Activated naive CD4-positive, alpha-beta T cell treated with anti-CD3 and anti-CD28 coated beads for 36 hours (primary cell): ENCODE results near the gene SDR42E1. TPM values are rescaled to one million over a fixed set of nuclear protein-coding genes. Genes with fewer than 3 reads are reported as not detected.

Source experiments
- CTCF ChIA-PET: fragments of 350-600 bp; sonication (Branson Sonifier 250); formaldehyde crosslinking; loops from one replicate; lab custom pipeline; 2021; ENCODE audit warnings: antibody characterized with exemption; lab: Charles Lee
- DNase-seq: peaks from one replicate; pipeline ENCODE4 v3.0.0-alpha.2; 2020
- H3K27ac Mint-ChIP-seq: one replicate; pipeline ENCODE4 v1.8.0; 2021; ENCODE audit warnings: mild to moderate bottlenecking, mixed read lengths
- H3K27me3 Mint-ChIP-seq: one replicate; pipeline ENCODE4 v1.8.0; 2021; ENCODE audit warnings: low read depth, mixed read lengths
- H3K36me3 Mint-ChIP-seq: one replicate; pipeline ENCODE4 v1.8.0; 2021; ENCODE audit warnings: low read depth, mixed read lengths
- H3K4me1 Mint-ChIP-seq: one replicate; pipeline ENCODE4 v1.8.0; 2021; ENCODE audit warnings: low read depth, mixed read lengths
- H3K4me3 Mint-ChIP-seq: one replicate; pipeline ENCODE4 v1.8.0; 2021; ENCODE audit warnings: mild to moderate bottlenecking, moderate library complexity, mixed read lengths
- H3K9me3 Mint-ChIP-seq: one replicate; pipeline ENCODE4 v1.8.0; 2021; ENCODE audit warnings: mixed read lengths
- intact Hi-C: fragments of 100-400 bp; cut with micrococcal nuclease; formaldehyde crosslinking; loops from one replicate; pipeline ENCODE4 v1.15.1; 2023
- total RNA-seq, 2 experiments: library from RNA; stranded (reverse); gene quantifications; one replicate each; pipeline ENCODE4 v1.2.3, GENCODE V29; 2021

Gene SDR42E1
- total RNA-seq, 2 experiments from 2014 or later = 4.2 to 6.5 TPM

GRCh38 chr16:82047374-82047773 lies 36.1 kb upstream of the SDR42E1 start:
- intact Hi-C loops = no loop called here
- Mint-ChIP-seq H3K4me3 (no peak overlapping the region), H3K27ac (no peak overlapping the region), H3K27me3 (peaks cover 8% of the 10 kb centered on the region), H3K36me3 (no peaks in the 10 kb centered on the region), H3K4me1 (no peaks in the 10 kb centered on the region), H3K9me3 (no peaks in the 10 kb centered on the region)
- DNase-seq = no peak
- CTCF ChIA-PET = no interaction called here

- no peak overlapping the region for H3K27ac Mint-ChIP-seq
Observed at GRCh38 chr16:82046941-82047340, 35.7 kb upstream of the SDR42E1 start.

GRCh38 chr16:82046541-82046940 lies 35.3 kb upstream of the SDR42E1 start:
- Mint-ChIP-seq H3K4me3 (no peak overlapping the region), H3K4me1 (no peaks in the 10 kb centered on the region), H3K27ac (no peak overlapping the region), H3K9me3 (no peaks in the 10 kb centered on the region), H3K36me3 (no peaks in the 10 kb centered on the region), H3K27me3 (peaks cover 8% of the 10 kb centered on the region)
- DNase-seq = no peak
- CTCF ChIA-PET = interaction anchor here (0.7 kb wide), 1 partner anchor 40 kb away, joined by 5 read pairs; no protein-coding TSS in a partner anchor
- intact Hi-C loops = no loop called here

More at GRCh38 chr16:82046941-82047340, 35.7 kb upstream of the SDR42E1 start:
- no peak overlapping the region for H3K4me3 Mint-ChIP-seq
- intact Hi-C loops = no loop called here
- H3K9me3 Mint-ChIP-seq = no peaks in the 10 kb centered on the region
- H3K4me1 Mint-ChIP-seq = no peaks in the 10 kb centered on the region
- no peak for DNase-seq
- no peaks in the 10 kb centered on the region for H3K36me3 Mint-ChIP-seq
- CTCF ChIA-PET = interaction anchor here (0.7 kb wide), 1 partner anchor 40 kb away, joined by 5 read pairs; no protein-coding TSS in a partner anchor
- peaks cover 8% of the 10 kb centered on the region for H3K27me3 Mint-ChIP-seq

GRCh38 chr16:82045465-82045864 lies 34.2 kb upstream of the SDR42E1 start:
- peaks cover 8% of the 10 kb centered on the region for H3K27me3 Mint-ChIP-seq
- H3K36me3 Mint-ChIP-seq = no peaks in the 10 kb centered on the region
- H3K4me3 Mint-ChIP-seq = no peak overlapping the region
- CTCF ChIA-PET = interaction anchor here (0.5 kb wide), 1 partner anchor 8 kb away, joined by 3 read pairs; no protein-coding TSS in a partner anchor
- intact Hi-C loops = no loop called here
- H3K27ac Mint-ChIP-seq = no peak overlapping the region
- no peaks in the 10 kb centered on the region for H3K4me1 Mint-ChIP-seq
- H3K9me3 Mint-ChIP-seq = no peaks in the 10 kb centered on the region
- DNase-seq = no peak

GRCh38 chr16:82044585-82044911 lies 33.3 kb upstream of the SDR42E1 start:
- Mint-ChIP-seq H3K4me1 (no peaks in the 10 kb centered on the region), H3K27me3 (peaks cover 4% of the 10 kb centered on the region), H3K36me3 (no peaks in the 10 kb centered on the region)

GRCh38 chr16:82043680-82044584 lies 32.7 kb upstream of the SDR42E1 start:
- intact Hi-C loops = no loop called here
- Mint-ChIP-seq H3K4me3 (no peak overlapping the region), H3K27ac (no peak overlapping the region), H3K36me3 (no peaks in the 10 kb centered on the region), H3K9me3 (no peaks in the 10 kb centered on the region), H3K4me1 (no peaks in the 10 kb centered on the region), H3K27me3 (peaks cover 4% of the 10 kb centered on the region)
- CTCF ChIA-PET = no interaction called here
- DNase-seq = no peak

More at GRCh38 chr16:82044585-82044911, 33.3 kb upstream of the SDR42E1 start:
- H3K4me3 Mint-ChIP-seq = no peak overlapping the region
- DNase-seq = no peak
- H3K9me3 Mint-ChIP-seq = no peaks in the 10 kb centered on the region
- no peak overlapping the region for H3K27ac Mint-ChIP-seq
- intact Hi-C loops = no loop called here
- CTCF ChIA-PET = no interaction called here

- intact Hi-C loops = no loop called here
- CTCF ChIA-PET = no interaction called here
- Mint-ChIP-seq H3K4me1 (no peaks in the 10 kb centered on the region), H3K27me3 (peaks cover 4% of the 10 kb centered on the region), H3K4me3 (no peak overlapping the region), H3K27ac (no peak overlapping the region), H3K9me3 (no peaks in the 10 kb centered on the region), H3K36me3 (no peaks in the 10 kb centered on the region)
- DNase-seq = no peak
Observed at GRCh38 chr16:82042846-82043245, 31.6 kb upstream of the SDR42E1 start.

- Mint-ChIP-seq H3K4me3 (no peak overlapping the region), H3K36me3 (no peaks in the 10 kb centered on the region), H3K4me1 (no peaks in the 10 kb centered on the region), H3K27ac (no peak overlapping the region), H3K9me3 (no peaks in the 10 kb centered on the region), H3K27me3 (peaks cover 4% of the 10 kb centered on the region)
- DNase-seq = no peak
- intact Hi-C loops = no loop called here
- CTCF ChIA-PET = no interaction called here
Observed at GRCh38 chr16:82042144-82042543, 30.9 kb upstream of the SDR42E1 start.

GRCh38 chr16:82041542-82041941 lies 30.3 kb upstream of the SDR42E1 start:
- Mint-ChIP-seq H3K9me3 (no peaks in the 10 kb centered on the region), H3K27ac (no peak overlapping the region), H3K27me3 (peaks cover 2% of the 10 kb centered on the region), H3K4me1 (no peaks in the 10 kb centered on the region), H3K4me3 (no peak overlapping the region), H3K36me3 (no peaks in the 10 kb centered on the region)
- no peak for DNase-seq
- intact Hi-C loops = no loop called here
- CTCF ChIA-PET = interaction anchor here (0.7 kb wide), 1 partner anchor 20 kb away, joined by 3 read pairs; no protein-coding TSS in a partner anchor

GRCh38 chr16:82040296-82040695 lies 29.0 kb upstream of the SDR42E1 start:
- Mint-ChIP-seq H3K27ac (no peak overlapping the region), H3K4me1 (no peaks in the 10 kb centered on the region), H3K9me3 (no peaks in the 10 kb centered on the region), H3K4me3 (no peak overlapping the region), H3K36me3 (no peaks in the 10 kb centered on the region), H3K27me3 (peaks cover 2% of the 10 kb centered on the region)
- no peak for DNase-seq
- intact Hi-C loops = no loop called here
- CTCF ChIA-PET = no interaction called here

- no peaks in the 10 kb centered on the region for H3K4me1 Mint-ChIP-seq
- intact Hi-C loops = no loop called here
Observed at GRCh38 chr16:82037666-82038065, 26.4 kb upstream of the SDR42E1 start.

GRCh38 chr16:82037251-82037650 lies 26.0 kb upstream of the SDR42E1 start:
- intact Hi-C loops = no loop called here
- Mint-ChIP-seq H3K36me3 (no peaks in the 10 kb centered on the region), H3K4me1 (no peaks in the 10 kb centered on the region), H3K27ac (no peak overlapping the region), H3K9me3 (no peaks in the 10 kb centered on the region), H3K4me3 (no peak overlapping the region), H3K27me3 (peaks cover 7% of the 10 kb centered on the region)
- CTCF ChIA-PET = interaction anchor here (0.8 kb wide), 1 partner anchor 8 kb away, joined by 3 read pairs; no protein-coding TSS in a partner anchor
- DNase-seq = no peak

More at GRCh38 chr16:82037666-82038065, 26.4 kb upstream of the SDR42E1 start:
- peaks cover 7% of the 10 kb centered on the region for H3K27me3 Mint-ChIP-seq
- no peak for DNase-seq
- H3K4me3 Mint-ChIP-seq = no peak overlapping the region
- no peaks in the 10 kb centered on the region for H3K9me3 Mint-ChIP-seq
- H3K36me3 Mint-ChIP-seq = no peaks in the 10 kb centered on the region
- no peak overlapping the region for H3K27ac Mint-ChIP-seq
- CTCF ChIA-PET = interaction anchor here (0.8 kb wide), 1 partner anchor 8 kb away, joined by 3 read pairs; no protein-coding TSS in a partner anchor
